Measurements from ENCODE around the gene MEX3A.
A peak's percentile ranks its signal among the peaks of the same experiment; 100 is the strongest.
"Not testable (repeated sequence)": the region's sequence is repeated elsewhere in the genome, so short reads cannot be mapped to it uniquely, and the experiment has no call there.

Gene MEX3A

DNA sequence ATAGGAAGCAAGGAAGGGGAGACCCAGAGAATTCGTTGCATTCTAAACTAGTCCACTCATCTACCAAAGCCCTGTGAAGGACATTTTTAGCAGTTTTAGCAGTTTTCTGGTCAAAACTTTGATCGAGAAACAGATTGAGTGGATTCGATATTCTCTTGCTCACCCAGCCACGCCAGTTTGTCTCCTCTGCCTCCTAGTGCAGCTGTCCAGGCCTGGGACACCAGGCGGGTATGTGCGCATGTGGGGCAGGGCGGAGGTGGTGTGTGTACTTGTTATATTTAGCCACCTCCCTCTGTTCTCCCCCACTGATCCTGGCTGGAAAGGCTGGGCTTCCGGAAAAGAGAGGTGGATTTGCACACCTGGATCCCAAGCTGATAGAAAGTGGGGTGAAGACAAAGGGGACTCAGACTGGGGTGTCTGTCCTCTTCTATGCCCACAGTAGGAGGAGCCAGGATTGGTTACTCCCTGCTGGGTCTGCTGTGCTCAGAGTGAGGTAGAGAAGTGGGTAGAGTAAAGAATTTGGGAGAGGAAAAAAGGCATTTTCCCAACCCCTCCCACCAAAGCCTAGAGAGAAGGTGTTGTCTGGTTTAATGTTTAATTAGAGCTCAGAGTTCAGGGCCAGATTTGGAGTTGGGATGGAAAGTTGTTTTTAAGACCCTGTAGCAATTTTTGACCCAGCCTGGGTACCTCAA lies 36.1 kb upstream of the MEX3A start:
- no peak for ATAC-seq

DNA sequence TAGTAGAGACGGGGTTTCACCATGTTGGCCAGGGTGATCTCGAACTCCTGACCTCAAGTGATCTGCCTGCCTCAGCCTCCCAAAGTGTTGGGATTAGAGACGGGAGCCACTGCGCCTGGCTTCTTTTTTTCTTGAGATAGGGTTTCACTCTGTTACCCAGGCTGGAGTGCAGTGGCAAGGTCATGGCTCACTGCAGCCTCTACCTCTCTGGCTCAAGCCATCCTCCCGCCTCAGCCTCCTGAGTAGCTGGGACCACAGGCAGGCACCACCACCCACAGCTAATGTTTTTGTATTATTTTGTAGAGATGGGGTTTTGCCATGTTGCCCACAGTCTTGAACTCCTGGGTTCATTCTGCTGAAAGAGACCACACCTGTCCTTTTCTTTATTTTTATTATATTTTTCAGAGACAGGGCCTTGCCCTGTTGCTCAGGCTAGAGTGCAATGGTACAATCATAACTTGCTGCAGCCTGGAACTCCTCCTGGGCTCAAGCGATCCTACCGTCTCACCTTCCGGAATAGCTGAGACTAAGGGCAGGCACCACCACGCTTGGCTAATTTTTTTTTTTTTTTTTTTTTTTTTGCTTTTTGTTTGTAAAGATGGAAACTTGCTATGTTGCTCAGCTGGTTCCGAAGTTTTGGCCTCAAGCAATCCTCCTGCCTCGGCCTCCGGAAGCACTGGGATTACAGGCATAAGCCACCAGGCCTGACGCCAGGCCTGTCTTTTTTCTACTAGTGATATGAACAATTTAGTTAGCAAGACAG lies 35.3 kb upstream of the MEX3A start:
- ATAC-seq: no peak

DNA sequence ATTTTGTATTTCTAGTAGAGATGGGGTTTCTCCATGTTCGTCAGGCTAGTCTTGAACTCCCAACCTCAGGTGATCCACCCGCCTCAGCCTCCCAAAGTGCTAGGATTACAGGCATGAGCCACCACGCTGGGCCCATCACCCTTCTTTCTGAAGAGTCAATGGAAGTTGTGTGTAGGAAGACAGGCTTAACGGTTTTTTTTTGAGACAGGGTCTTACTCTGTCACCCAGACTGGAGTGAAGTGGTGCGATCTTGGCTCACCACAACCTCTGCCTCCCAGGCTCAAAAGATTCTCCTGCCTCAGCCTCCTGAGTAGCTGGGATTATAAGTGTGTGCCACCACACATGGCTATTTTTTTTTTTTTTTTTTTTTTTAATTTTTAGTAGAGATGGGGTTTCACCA lies 34.5 kb upstream of the MEX3A start:
- not testable (repeated sequence) for ATAC-seq

DNA sequence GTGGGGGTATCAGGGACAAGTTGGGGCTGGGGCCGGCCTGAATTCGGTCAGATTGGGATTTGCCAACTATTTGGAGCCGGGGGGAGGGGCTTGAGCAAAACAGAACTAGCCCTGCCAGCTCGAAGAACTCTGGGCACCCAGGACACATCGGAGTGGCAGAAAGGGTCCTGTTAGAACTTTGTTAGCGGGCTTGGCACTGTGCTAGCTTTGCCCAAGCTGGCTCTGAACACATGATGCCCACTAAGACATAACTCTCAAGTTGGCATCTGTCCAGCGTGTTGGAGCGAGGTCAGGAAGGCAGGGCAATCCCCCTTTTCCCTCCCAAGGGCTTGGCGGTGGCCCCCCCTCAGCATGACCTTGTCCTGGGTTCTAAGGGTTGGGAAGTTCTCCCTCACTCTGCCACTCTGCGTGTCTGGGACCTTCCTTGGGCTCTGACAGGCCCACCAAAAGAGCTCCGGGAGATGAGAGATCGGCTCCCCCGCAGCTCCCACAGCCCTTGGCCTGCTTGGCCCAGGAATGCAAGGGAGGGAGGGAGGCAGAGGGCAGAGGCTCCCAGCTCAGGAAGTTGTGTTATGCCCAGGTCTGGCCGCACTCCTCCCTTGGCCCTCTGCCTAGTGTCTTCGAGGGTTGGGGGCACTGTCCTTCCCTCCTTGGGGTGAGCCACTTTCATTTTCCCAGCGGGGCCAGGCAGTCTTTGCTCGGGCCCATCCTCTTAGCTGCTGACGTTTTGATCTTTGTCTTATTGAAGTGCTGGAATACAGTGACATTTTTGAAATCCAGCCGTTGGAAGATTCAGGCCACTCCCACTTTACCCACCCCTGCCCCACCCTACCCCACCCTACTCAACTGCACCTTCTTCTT lies 33.5 kb upstream of the MEX3A start:
- ATAC-seq: no peak

DNA sequence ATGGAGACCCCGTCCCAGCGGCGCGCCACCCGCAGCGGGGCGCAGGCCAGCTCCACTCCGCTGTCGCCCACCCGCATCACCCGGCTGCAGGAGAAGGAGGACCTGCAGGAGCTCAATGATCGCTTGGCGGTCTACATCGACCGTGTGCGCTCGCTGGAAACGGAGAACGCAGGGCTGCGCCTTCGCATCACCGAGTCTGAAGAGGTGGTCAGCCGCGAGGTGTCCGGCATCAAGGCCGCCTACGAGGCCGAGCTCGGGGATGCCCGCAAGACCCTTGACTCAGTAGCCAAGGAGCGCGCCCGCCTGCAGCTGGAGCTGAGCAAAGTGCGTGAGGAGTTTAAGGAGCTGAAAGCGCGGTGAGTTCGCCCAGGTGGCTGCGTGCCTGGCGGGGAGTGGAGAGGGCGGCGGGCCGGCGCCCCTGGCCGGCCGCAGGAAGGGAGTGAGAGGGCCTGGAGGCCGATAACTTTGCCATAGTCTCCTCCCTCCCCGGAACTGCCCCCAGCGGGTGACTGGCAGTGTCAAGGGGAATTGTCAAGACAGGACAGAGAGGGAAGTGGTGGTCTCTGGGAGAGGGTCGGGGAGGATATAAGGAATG lies 32.8 kb upstream of the MEX3A start:
- ATAC-seq: peak in 1 of 2 donors; percentile 1

DNA sequence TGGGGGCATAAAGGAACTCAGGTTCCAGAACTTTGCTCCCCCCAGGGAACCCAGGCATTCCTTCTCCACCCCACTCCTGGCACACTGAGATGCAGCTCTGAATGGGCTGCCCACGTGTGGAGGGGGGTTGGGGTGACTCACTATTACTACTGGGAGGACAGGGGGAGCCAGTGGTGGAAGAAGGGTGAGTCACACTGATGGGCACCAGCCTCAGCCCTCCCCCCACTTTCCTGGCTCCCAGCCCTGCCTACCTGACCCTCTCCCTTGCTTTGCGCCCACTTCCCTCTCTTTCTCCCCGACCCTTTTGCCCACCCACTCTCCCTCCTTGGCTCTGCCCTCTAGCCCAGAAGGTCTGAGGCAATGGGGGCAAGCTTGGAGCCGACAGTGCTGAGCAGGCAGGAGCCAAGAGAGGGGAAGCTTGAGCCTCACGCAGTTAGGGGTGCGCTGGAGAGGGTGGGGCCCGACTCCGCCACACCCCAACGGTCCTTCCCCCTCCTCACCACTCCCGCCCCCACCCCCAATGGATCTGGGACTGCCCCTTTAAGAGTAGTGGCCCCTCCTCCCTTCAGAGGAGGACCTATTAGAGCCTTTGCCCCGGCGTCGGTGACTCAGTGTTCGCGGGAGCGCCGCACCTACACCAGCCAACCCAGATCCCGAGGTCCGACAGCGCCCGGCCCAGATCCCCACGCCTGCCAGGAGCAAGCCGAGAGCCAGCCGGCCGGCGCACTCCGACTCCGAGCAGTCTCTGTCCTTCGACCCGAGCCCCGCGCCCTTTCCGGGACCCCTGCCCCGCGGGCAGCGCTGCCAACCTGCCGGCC lies 32.0 kb upstream of the MEX3A start, which contains the start of gene LMNA:
TSS of gene LMNA (plus strand) at position 611 of the 818 bp plus-strand sequence. CDS start 208 bp downstream, outside the sequence.
- ATAC-seq: peak; percentile 86 to 89

DNA sequence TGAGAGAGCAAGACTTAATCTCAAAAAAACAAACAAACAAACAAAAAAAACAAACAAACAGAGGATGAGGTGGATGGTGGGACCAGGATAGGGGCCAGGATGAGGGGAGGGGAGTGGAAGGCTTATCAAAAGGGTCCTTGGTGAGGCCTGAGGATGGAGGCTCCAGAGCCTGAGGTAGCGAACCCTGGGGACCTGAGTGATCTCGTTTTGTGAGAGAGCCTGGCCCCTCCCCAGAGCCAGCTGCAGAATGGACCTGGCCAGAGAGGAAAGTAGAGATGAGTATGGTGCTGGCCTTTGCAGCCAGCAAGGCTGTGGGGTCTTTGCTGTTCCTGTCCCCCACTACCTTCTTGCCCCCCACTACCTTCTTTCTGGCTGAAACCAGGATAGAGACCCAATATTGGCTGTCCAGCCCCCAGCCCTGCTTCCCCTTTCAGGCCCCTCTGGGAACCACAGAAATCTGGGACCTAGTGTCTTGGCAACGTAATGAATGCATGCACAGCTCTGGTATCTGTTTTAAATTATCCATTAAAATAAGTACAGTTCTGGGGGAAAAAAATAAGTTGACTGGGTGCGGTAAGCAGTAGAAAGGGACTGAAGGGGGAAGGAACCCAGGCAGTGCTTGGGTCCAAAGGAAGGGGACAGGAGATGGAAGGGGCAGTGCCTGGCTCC lies 31.2 kb upstream of the MEX3A start:
- ATAC-seq: no peak

DNA sequence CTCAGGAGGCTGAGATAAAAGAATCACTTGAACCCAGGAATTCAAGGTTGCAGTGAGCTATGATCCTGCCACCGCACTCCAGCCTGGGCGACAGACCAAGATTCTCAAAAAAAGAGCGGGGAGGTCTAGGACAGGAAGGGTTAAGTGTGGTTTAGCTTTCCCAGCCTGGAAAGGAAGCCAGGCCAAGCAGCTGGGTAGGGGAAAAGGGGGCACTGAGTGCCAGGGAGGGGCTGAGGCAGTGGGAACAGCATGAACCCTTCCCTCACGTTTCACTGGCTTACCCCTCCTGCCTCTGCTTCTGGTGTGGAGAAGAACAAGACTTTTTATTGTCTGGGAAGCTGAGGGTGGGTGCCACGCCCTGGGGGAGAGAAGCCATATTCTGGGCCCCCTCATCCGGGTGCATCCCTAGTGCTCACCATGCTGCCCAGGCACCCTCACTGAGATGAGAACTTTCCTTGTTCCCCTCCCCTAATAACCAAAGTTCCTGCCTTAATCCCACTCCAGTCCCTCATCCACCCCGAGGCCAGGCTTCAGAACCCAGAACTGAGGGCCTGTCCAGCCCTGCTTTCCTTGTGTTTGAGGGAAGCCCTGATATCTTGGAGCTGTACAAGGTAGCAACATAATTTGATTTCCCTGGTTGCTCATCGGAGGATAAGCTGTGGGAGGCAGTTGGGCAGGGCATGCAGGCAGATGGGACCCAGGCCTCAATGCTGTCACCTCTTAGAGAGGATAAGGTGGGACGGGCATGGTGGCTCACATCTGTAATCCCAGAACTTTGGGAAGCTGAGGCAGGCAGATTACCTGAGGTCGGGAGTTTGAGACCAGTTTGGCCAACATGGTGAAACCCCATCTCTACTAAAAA lies 30.2 kb upstream of the MEX3A start:
- ATAC-seq: no peak

DNA sequence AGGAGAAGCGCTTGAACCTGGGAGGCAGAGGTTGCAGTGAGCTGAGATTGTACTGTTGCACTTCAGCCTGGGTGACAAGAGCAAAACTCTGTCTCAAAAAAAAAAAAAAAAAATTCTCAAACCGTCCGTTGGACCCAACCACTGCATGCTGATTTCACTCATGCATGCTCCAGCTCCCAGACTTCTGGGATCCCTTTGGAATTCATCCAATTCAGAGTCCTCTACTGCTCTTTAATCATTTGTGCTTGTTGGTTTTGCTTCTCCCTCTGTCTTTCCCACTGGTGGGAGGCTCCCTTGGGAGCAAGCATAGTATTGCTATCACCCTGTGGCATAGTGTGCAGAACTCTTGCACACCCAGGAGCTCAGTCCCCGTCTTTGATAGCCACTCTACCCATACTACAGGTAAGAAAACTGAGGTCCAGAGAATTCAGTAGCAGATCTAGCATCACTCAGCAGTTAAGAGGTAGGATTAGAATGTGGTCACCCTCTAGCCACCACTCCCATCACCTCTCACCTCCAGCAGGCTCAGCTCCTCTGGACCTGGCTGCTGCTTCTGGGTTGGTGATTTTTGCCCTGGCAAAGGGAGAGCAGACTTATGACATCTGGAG lies 29.2 kb upstream of the MEX3A start:
- no peak for ATAC-seq

DNA sequence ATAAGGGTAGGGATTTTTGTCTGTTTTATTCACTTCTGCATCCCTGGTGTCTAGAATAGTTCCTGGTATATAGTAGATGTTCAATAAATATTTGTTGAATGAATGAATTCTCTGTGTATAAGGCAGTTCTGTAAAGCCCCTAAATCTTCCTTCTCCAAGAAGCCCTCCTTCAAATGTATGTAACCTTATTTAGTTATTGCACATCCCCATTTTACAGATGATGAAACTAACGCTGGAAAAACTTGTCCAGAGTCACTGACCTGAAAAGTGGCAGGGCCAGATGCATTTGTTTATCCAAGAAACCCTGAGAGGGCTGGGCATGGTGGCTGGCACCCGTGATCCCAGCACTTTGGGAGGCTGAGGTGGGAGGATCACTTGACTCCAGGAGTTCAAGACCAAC lies 28.0 kb upstream of the MEX3A start:
- ATAC-seq: no peak

DNA sequence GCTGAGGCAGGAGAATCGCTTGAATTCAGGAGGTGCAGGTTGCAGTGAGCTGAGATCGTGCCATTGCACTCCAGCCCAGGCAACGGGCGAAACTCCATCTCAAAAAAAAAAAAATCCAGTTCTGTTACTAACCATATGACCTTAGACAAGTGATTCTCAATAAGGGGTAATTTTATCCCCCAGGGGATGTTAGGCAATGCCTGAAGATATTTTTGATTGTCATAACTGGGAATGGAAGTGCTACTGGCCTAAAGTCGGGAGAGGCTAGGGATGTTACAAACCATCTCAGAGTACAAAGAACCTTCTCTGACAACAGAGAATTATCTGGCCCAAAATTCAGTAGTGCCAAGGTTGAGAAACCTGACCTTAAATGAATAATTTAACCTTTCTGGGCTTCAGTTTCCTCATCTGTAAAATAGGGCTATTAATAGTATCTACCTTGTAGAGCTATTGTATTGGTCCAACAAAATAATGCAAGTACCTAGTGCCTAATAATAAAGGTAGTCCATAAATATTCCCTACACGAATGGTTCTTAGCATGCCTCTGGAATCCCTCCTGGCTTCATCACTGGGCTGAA lies 26.5 kb upstream of the MEX3A start:
- no peak for ATAC-seq

DNA sequence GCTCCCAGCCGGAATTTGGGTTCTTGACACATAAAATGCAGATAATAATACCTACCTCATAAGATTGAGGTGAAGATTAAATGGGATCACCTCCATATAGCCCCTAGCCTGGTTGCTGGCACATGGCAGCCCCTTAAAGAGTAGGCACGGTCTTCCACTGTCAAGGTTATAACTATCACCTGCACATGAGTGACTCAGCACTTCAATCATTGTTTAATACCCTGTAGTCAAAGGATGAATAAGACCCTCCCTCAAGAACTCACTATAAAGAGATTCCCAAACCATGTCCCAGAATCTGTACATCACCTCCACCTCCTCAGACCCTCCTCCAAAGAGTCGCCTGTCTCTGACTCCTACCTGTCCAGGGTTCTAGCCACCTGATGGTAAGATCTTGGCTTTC lies 25.8 kb upstream of the MEX3A start:
- ATAC-seq: no peak

DNA sequence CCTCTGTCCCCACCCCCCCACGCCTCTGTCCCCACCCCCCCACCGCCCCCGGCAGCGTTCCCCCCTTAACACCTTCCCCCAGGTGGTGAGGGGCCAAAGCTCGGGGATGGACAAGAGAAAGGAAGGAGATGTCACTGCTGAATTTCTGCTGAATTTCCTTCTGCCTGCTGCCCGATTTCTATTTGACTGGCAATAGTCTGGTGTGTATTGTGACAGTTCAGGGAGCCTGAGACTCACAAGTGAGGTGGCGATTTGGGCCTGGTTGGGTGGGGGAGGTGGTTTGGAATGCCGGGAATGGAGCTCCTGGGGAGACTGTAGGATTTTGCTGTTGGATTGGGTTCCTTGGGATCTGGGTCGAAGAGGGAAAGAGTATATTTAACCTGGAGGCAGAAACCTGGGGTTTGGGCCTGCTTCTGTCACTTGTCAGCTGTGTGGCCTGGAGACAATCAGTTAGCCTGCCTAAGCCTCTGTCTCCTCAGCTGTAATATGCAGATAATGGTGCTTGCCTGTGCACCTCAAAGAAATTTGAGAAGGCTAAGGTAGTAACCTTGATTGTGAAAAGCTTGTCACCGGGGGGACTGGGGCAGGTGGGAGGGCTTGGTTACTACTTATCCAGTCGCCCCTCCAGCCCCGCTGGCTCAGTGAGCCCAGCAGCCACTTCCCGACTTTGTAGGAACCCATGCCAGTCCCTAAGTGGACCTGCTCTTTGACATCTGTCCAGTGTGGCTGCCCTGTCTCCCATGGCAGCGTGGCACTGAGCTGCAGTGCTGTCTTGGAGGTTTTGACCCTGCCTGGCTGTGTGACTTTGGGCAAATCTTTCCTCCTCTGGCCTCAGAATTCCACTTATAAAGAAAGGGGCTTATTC lies 24.6 kb upstream of the MEX3A start:
- ATAC-seq: peak; percentile 12 to 15

DNA sequence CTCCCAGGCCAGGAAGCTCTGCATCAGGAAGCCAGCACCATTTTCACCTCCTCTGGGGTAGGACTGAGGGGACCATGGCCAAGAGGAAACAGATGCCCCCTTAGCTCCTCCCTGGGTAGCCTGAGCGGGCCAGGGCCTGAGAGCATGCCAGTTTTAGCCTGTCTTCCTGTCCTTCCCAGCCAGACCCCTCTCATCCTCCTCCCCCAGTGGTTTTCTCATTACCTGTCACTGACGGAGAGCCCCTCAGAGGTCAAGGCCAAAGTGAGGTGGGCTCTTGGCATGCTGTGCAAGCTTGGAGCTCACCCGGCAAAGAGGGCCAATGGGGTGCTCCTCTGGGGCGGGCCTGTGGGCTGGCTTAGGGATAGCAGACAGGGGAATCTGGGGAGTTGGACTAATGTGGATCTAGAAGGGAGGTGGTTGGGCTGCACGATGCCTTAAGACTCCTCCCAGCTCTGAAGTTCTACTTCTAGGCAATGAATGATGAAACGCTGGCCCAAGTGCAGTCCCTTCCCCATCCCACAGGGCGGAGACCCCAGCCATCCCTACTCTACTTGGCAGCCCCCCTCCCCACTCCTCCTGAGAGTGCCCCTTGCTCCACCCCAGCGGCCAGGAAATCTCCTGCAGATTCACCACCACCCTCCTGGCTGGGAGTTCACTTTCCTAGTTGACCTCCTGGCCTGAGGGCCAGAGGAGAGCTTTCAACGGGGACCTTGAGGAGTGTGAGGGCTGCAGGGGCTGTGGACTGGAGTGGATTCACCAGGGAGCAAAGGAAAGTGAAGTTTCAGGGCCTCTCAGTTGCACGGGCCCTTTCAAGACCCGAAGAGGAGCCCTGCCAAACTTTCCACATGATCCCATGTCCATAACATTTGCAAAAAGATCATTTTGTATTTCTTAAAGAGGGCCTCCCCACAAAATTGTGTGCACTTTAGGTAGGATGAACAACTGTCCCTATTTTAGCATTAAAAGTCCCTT lies 22.9 kb upstream of the MEX3A start:
- ATAC-seq: no peak

DNA sequence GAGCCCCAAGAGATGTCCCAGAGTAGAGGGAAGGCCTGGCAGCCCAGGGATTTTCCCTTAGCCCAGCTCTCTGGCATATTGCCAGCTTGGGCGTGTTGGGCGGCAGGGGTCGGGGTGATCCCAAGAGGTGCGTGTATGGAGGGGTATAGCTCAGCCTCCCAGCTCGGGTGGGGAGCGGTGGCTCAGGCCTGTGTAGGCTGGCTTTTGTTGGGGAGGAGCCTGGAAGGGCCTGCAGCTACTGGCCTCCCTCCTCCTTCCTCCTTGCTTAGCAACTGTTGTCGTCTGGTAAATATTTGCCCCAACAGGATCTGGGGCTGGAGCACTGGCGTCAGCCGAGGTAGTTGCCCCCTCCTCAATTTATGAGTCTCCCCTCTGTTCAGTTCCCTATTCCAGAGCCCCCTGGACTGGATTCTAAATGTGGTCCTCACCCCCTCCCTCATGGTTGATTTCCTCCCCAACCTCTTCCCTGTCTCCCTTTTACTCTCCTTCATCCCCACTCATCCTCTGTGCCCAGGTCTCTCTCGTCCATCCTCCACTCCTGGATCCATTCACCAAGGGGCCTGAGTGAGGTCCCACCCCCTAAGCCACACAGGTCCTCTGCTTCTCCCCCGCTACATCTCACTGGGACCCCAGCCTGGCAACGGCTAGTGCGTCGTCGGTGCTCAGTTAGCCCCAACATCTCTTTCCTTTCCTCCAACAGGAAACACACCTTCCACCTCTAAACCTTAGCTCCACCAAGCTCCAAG lies 22.0 kb upstream of the MEX3A start:
- ATAC-seq: peak in 1 of 2 donors; percentile 9

DNA sequence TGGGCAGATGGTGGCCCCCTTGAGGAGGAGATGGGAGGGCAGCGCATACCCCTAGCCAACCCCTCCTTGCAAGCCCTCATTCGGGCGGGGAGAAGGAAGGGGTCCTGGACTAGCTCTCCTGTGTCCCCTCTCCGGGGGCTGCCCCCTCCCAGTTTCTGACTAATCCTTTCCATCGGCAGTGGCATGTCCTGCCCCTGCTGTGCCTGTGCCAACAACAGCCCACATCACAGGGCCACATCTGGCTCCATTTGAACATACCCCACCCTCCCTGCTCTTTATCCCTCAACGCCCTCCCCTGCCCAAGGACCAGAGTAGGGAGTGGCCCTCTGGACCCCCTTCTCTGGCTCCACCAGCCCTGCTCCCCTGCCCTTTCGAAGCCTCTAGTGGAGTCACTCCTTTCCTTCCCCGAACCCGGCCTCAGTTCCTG lies 21.3 kb upstream of the MEX3A start:
- no peak for ATAC-seq
